ENCODE measurements around the gene FAM72B. TPM values are rescaled to one million over a fixed set of nuclear protein-coding genes. Genes with fewer than 3 reads are reported as not detected.
A peak's percentile ranks its signal among the peaks of the same experiment; 100 is the strongest.
"Not testable (repeated sequence)": the region's sequence is repeated elsewhere in the genome, so short reads cannot be mapped to it uniquely, and the experiment has no call there.

Gene FAM72B
- total RNA-seq, result 1 to 10 TPM in 2 of 3 donors, under 1 TPM in 1; 0.40 to 1.9 (median 1.0) TPM
- total RNA-seq (2013), result 1.4 TPM

- H3K27me3 Mint-ChIP-seq (ENCODE audit: low read depth in 2 of 2); H3K9me3 ChIP-seq (ENCODE audit: control insufficient read depth, insufficient read depth, low read length); H3K27me3 ChIP-seq (ENCODE audit: control insufficient read depth, insufficient read depth, low read length); H3K4me1 ChIP-seq (ENCODE audit: control insufficient read depth, insufficient read depth, low read length); H3K9me3 Mint-ChIP-seq; H3K36me3 Mint-ChIP-seq; intact Hi-C loops (cut with micrococcal nuclease); H3K36me3 ChIP-seq (ENCODE audit: control insufficient read depth, insufficient read depth, low read length); H3K4me1 Mint-ChIP-seq: not testable (repeated sequence)
- Histone ChIP-seq H3K27ac (ENCODE audit: low read length) (peak within 1 kb of the TSS; percentile 65), H3K4me3 (ENCODE audit: low read length) (peak within 1 kb of the TSS; percentile 54)
- under 1% methylated on average over 33 of the region's 54 CpGs for WGBS (ENCODE audit: insufficient coverage)
- DNase-seq (peak; percentile 82 to 95), ATAC-seq (peak; percentile 80 to 92 (median 81))
- H3K4me3 Mint-ChIP-seq, result peak within 1 kb of the TSS; percentile 95
- peak within 1 kb of the TSS; percentile 75 to 83 for H3K27ac Mint-ChIP-seq
Observed at GRCh38 chr1:121184290-121185127, at the start of gene FAM72B, which contains the start of gene SRGAP2C. Gene FAM72B (minus strand): TSS chr1:121184340. CDS start chr1:121183489, 851 bp downstream. Gene SRGAP2C (plus strand): TSS chr1:121184975. CDS start chr1:121187447, 2,472 bp downstream.

GRCh38 chr1:121232445-121233125 lies 48.4 kb upstream of the FAM72B start:
- H3K4me3 ChIP-seq (ENCODE audit: low read length); H3K9me3 Mint-ChIP-seq; H3K9me3 ChIP-seq (ENCODE audit: control insufficient read depth, insufficient read depth, low read length); H3K36me3 ChIP-seq (ENCODE audit: control insufficient read depth, insufficient read depth, low read length); DNase-seq; H3K27ac Mint-ChIP-seq; intact Hi-C loops (cut with micrococcal nuclease); H3K4me1 ChIP-seq (ENCODE audit: control insufficient read depth, insufficient read depth, low read length); H3K27me3 Mint-ChIP-seq (ENCODE audit: low read depth in 2 of 2); H3K36me3 Mint-ChIP-seq; H3K27ac ChIP-seq (ENCODE audit: low read length); H3K4me3 Mint-ChIP-seq; H3K4me1 Mint-ChIP-seq; ATAC-seq; H3K27me3 ChIP-seq (ENCODE audit: control insufficient read depth, insufficient read depth, low read length): not testable (repeated sequence)
- 20% methylated on average over 1 of the region's 4 CpGs for WGBS (ENCODE audit: insufficient coverage)

- no CpG with 5 or more reads among the region's 4 CpGs for WGBS (ENCODE audit: insufficient coverage)
- H3K27ac Mint-ChIP-seq; H3K36me3 ChIP-seq (ENCODE audit: control insufficient read depth, insufficient read depth, low read length); H3K4me3 ChIP-seq (ENCODE audit: low read length); H3K27me3 ChIP-seq (ENCODE audit: control insufficient read depth, insufficient read depth, low read length); intact Hi-C loops (cut with micrococcal nuclease); ATAC-seq; H3K36me3 Mint-ChIP-seq; H3K9me3 ChIP-seq (ENCODE audit: control insufficient read depth, insufficient read depth, low read length); H3K4me1 Mint-ChIP-seq; H3K27me3 Mint-ChIP-seq (ENCODE audit: low read depth in 2 of 2); H3K4me1 ChIP-seq (ENCODE audit: control insufficient read depth, insufficient read depth, low read length); H3K4me3 Mint-ChIP-seq; DNase-seq; H3K27ac ChIP-seq (ENCODE audit: low read length); H3K9me3 Mint-ChIP-seq: not testable (repeated sequence)
Observed at GRCh38 chr1:121230636-121231035, 46.5 kb upstream of the FAM72B start.

DNA sequence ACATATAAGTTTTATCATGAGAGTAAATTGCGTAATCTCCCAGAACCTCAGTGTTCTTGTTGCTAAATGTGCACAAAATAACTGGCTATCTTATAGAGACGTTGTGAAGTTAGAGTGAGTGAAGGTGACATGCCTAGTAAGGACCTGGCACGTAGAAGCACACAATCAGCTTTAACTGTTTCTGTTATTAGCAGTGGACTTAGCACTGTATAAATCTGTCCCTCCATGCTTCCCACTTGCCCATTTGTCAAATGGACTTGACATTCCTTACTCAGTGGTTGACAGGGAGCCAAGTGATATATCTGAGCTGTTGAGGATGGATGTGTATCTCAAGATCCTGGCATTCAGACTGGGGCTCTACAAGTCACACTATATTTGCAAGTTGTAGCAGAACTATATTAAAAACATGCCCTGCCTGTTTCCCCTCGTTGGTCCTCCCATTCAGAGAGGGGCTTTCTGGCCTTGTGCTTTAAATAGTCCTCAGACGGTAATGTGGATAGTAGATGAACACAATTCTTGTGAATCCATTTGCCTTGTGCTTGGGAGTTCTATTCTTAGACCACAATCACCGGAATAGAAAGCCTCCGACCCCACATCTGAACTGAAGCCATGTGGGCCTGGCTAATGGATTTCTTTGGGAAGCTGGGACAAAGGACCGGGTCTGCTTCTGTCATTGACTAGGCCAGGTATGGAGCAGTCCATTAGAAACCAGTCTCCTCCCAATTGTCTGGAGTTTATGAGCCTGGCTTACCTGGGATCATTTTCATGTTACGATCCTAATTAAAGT lies 43.6 kb upstream of the FAM72B start:
- H3K4me3 ChIP-seq (ENCODE audit: low read length); intact Hi-C loops (cut with micrococcal nuclease); ATAC-seq; H3K36me3 ChIP-seq (ENCODE audit: control insufficient read depth, insufficient read depth, low read length); H3K4me1 Mint-ChIP-seq; H3K4me3 Mint-ChIP-seq; H3K27me3 Mint-ChIP-seq (ENCODE audit: low read depth in 2 of 2); H3K27ac ChIP-seq (ENCODE audit: low read length); H3K27ac Mint-ChIP-seq; H3K36me3 Mint-ChIP-seq; DNase-seq; H3K9me3 Mint-ChIP-seq; H3K4me1 ChIP-seq (ENCODE audit: control insufficient read depth, insufficient read depth, low read length); H3K27me3 ChIP-seq (ENCODE audit: control insufficient read depth, insufficient read depth, low read length); H3K9me3 ChIP-seq (ENCODE audit: control insufficient read depth, insufficient read depth, low read length): not testable (repeated sequence)
- WGBS (ENCODE audit: insufficient coverage), result no CpG with 5 or more reads among the region's 9 CpGs

DNA sequence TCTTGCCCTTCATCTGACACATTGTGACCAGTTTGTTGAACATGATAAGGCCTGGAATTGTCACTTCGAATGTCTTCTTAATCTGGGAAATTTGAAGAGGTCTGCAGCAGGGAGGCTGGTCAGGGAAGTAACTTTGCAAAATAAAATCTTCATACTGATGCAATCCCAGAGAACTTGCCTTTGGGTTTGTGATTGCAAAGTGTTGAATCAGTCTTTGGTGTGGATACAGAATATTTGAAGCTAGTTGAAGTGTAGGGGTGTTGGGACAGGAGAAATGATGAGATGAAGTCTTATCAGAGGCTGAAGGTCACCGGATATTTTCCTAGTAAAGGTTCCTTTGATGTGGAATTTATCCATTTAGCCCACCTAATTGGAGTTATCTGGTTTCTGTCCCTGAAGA lies 42.8 kb upstream of the FAM72B start:
- H3K9me3 Mint-ChIP-seq; H3K36me3 Mint-ChIP-seq; H3K4me3 ChIP-seq (ENCODE audit: low read length); H3K4me1 Mint-ChIP-seq; H3K27ac ChIP-seq (ENCODE audit: low read length); H3K27me3 ChIP-seq (ENCODE audit: control insufficient read depth, insufficient read depth, low read length); H3K27me3 Mint-ChIP-seq (ENCODE audit: low read depth in 2 of 2); DNase-seq; ATAC-seq; H3K4me1 ChIP-seq (ENCODE audit: control insufficient read depth, insufficient read depth, low read length); intact Hi-C loops (cut with micrococcal nuclease); H3K4me3 Mint-ChIP-seq; H3K27ac Mint-ChIP-seq; H3K36me3 ChIP-seq (ENCODE audit: control insufficient read depth, insufficient read depth, low read length); H3K9me3 ChIP-seq (ENCODE audit: control insufficient read depth, insufficient read depth, low read length): not testable (repeated sequence)
- no CpG with 5 or more reads among the region's 2 CpGs for WGBS (ENCODE audit: insufficient coverage)

DNA sequence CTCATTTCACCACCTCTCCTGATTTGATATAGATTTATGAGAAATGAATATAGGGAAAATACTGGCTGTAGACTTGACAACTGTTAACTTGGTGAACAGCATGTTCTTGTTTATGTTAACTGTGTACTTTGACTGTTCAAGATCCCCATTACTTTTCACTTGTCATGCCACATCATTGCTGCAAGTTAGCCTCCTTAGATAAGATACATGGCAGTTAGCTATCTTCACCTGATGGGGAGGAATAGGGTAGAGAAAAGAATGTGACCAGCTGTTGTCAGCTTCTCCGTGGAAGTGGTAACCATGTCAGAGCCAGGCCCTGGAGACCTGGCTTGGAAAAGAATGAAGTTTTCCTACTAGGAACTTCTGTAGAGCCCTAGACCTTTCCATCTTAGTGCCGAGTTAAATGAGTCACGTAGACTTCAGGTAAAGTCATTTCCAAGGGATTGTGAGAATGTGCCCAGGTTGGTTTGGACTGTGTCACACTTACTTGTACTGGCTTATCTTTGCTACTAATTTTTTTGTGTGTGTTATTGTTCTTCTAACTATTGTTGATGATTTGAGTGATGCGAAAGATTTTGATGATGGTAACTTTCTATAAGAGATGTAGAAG lies 42.3 kb upstream of the FAM72B start:
- not testable (repeated sequence) for H3K36me3 Mint-ChIP-seq; H3K9me3 ChIP-seq (ENCODE audit: control insufficient read depth, insufficient read depth, low read length)

DNA sequence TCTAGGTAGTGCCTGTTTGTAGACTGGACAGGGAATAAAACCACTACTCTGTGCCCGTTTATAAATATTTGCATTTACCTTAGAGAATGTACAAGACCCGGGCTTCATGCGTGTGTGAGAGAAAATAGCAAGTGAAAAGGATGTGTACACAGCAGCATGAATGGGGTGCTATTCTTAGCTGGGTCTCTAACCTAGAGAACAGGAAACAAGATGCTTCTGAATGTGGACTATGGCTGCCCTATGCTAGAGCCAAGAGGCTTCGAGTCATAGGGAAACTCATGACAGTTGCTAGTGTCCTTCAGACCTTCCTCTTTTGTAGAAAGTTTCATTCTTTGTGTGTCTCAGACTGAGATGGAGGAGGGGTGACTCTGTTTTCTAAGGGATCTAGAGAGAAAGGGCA lies 40.6 kb upstream of the FAM72B start:
- H3K9me3 ChIP-seq (ENCODE audit: control insufficient read depth, insufficient read depth, low read length); H3K27me3 Mint-ChIP-seq (ENCODE audit: low read depth in 2 of 2); H3K36me3 ChIP-seq (ENCODE audit: control insufficient read depth, insufficient read depth, low read length); H3K4me3 Mint-ChIP-seq; H3K27me3 ChIP-seq (ENCODE audit: control insufficient read depth, insufficient read depth, low read length); intact Hi-C loops (cut with micrococcal nuclease); H3K27ac Mint-ChIP-seq; H3K27ac ChIP-seq (ENCODE audit: low read length); DNase-seq; H3K4me3 ChIP-seq (ENCODE audit: low read length); H3K9me3 Mint-ChIP-seq; H3K4me1 Mint-ChIP-seq; H3K36me3 Mint-ChIP-seq; H3K4me1 ChIP-seq (ENCODE audit: control insufficient read depth, insufficient read depth, low read length): not testable (repeated sequence)
- whole genome bisulfite sequencing (ENCODE audit: insufficient coverage), result no CpG with 5 or more reads among the region's 4 CpGs
- ATAC-seq, result peak; percentile 34 to 61 (median 55)

More for the DNA sequence above, 42.3 kb upstream of the FAM72B start:
- H3K36me3 ChIP-seq (ENCODE audit: control insufficient read depth, insufficient read depth, low read length); DNase-seq; H3K27me3 Mint-ChIP-seq (ENCODE audit: low read depth in 2 of 2); ATAC-seq; H3K4me1 Mint-ChIP-seq; intact Hi-C loops (cut with micrococcal nuclease); H3K27ac ChIP-seq (ENCODE audit: low read length); H3K27ac Mint-ChIP-seq; H3K27me3 ChIP-seq (ENCODE audit: control insufficient read depth, insufficient read depth, low read length); H3K4me3 ChIP-seq (ENCODE audit: low read length); H3K9me3 Mint-ChIP-seq; H3K4me1 ChIP-seq (ENCODE audit: control insufficient read depth, insufficient read depth, low read length); H3K4me3 Mint-ChIP-seq: not testable (repeated sequence)
- 100% methylated on average over 2 of the region's 4 CpGs for WGBS (ENCODE audit: insufficient coverage)
